Peyer's patch (tissue), 4 donors: Measurements from ENCODE around the gene SMO.

Source experiments
- POLR2A ChIP-seq, 2 donors: fragments of 450-650 bp; IDR thresholded peaks; one replicate each; pipeline ENCODE4 v1.5.1; 2017; ENCODE audit warnings: antibody characterized with exemption in 2 of 2, mild to moderate bottlenecking in 2 of 2, moderate library complexity in 2 of 2
- TF ChIP-seq, protein P1 (sequence below), 6 experiments: fragments of 450-650 bp in 4 of 6; fragments of 200-600 bp in 2 of 6; sonication (generic) in 1 of 6; IDR thresholded peaks; one replicate each; pipeline ENCODE4 v1.5.1; 2017 to 2019; ENCODE audit warnings: antibody characterized with exemption in 6 of 6, mild to moderate bottlenecking in 3 of 6, moderate library complexity in 1 of 6

DNA sequence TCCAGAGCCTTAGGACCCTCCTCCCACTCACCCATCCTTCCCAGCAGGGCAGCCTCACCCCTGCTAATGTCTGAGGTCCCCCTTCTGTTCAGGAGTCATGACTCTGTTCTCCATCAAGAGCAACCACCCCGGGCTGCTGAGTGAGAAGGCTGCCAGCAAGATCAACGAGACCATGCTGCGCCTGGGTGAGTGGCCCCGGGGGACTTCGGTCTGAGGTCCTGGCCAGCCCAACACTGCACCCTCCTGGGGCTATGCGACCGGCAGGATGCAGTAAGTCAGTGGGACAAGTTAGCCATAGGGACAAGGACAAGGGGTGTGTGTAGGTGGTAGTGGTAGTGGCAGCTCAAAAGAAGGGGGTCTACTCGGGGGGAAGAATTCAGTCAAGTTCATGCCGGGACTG lies 20.2 kb downstream of the SMO start:
- TF ChIP-seq, protein P1, sequence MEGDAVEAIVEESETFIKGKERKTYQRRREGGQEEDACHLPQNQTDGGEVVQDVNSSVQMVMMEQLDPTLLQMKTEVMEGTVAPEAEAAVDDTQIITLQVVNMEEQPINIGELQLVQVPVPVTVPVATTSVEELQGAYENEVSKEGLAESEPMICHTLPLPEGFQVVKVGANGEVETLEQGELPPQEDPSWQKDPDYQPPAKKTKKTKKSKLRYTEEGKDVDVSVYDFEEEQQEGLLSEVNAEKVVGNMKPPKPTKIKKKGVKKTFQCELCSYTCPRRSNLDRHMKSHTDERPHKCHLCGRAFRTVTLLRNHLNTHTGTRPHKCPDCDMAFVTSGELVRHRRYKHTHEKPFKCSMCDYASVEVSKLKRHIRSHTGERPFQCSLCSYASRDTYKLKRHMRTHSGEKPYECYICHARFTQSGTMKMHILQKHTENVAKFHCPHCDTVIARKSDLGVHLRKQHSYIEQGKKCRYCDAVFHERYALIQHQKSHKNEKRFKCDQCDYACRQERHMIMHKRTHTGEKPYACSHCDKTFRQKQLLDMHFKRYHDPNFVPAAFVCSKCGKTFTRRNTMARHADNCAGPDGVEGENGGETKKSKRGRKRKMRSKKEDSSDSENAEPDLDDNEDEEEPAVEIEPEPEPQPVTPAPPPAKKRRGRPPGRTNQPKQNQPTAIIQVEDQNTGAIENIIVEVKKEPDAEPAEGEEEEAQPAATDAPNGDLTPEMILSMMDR (IDR thresholded peaks at IDR 0.05), result no peak
- TF ChIP-seq POLR2A (IDR thresholded peaks at IDR 0.05), result no peak
